Right atrium auricular region (tissue), 2 donors: ENCODE data around the gene ETFBKMT. TPM values are rescaled to one million over a fixed set of nuclear protein-coding genes. Genes with fewer than 3 reads are reported as not detected.

ENCODE experiments used
- DNase-seq: peaks from one replicate; pipeline ENCODE4 v3.0.0-alpha.2; 2019; ENCODE audit warnings: low spot score
- H3K27ac ChIP-seq, 2 donors: fragments of 200-600 bp; sonication (generic); 1 replicate in 1 of 2; 2 replicates in 1 of 2; pipeline ENCODE4 v1.5.1; 2016 to 2019
- H3K27me3 ChIP-seq, 2 donors: fragments of 200-600 bp; sonication (generic); one replicate each; pipeline versions ENCODE4 v1.5.1 to v1.6.0; 2017 to 2019
- H3K36me3 ChIP-seq: fragments of 200-600 bp; sonication (generic); one replicate; pipeline ENCODE4 v1.5.1; 2016
- H3K4me1 ChIP-seq, 2 donors: fragments of 200-600 bp; sonication (generic); one replicate each; pipeline versions ENCODE4 v1.5.1 to v1.6.0; 2017 to 2019
- H3K4me3 ChIP-seq, 2 donors: fragments of 200-600 bp; sonication (generic); 1 replicate in 1 of 2; 2 replicates in 1 of 2; pipeline ENCODE4 v1.5.1; 2017 to 2019; ENCODE audit warnings: mild to moderate bottlenecking in 1 of 2, moderate library complexity in 1 of 2
- H3K9me3 ChIP-seq, 2 donors: fragments of 200-600 bp; sonication (generic); one replicate each; pipeline ENCODE4 v1.5.1; 2019
- CTCF ChIP-seq, 2 donors: fragments of 200-600 bp; sonication (generic); IDR thresholded peaks; one replicate each; pipeline ENCODE4 v1.5.1; 2019; ENCODE audit warnings: antibody characterized with exemption in 2 of 2
- total RNA-seq, 2 donors: library from RNA; depleted of rRNA; stranded (reverse); fragments of >200 nt; gene quantifications; one replicate each; pipeline ENCODE4 v1.1.0, GENCODE V29; 2016

ETFBKMT gene
- total RNA-seq, 2 donors from 2014 or later, result 2.2 to 4.2 TPM

GRCh38 chr12:31633464-31633863 lies 26.0 kb upstream of the ETFBKMT start:
- no peaks in the 10 kb centered on the region for H3K36me3 ChIP-seq
- no peak overlapping the region for H3K4me3 ChIP-seq
- no peak overlapping the region for H3K27ac ChIP-seq
- no peak for DNase-seq
- no peaks in the 10 kb centered on the region for H3K27me3 ChIP-seq
- no peak for TF ChIP-seq CTCF (IDR thresholded peaks at IDR 0.05)
- peaks cover 0 to 17% of the 10 kb centered on the region in 2 donors for H3K4me1 ChIP-seq
- H3K9me3 ChIP-seq, result no peaks in the 10 kb centered on the region

GRCh38 chr12:31634620-31635019 lies 24.9 kb upstream of the ETFBKMT start:
- no peak overlapping the region for H3K27ac ChIP-seq
- no peaks in the 10 kb centered on the region for H3K9me3 ChIP-seq
- H3K4me1 ChIP-seq, result peaks cover 0 to 13% of the 10 kb centered on the region in 2 donors
- no peak for TF ChIP-seq CTCF (IDR thresholded peaks at IDR 0.05)
- DNase-seq, result no peak
- H3K36me3 ChIP-seq, result no peaks in the 10 kb centered on the region
- H3K27me3 ChIP-seq, result no peaks in the 10 kb centered on the region
- H3K4me3 ChIP-seq, result no peak overlapping the region

- no peaks in the 10 kb centered on the region for H3K36me3 ChIP-seq
- H3K4me1 ChIP-seq, result no peaks in the 10 kb centered on the region
- no peak overlapping the region for H3K27ac ChIP-seq
- no peaks in the 10 kb centered on the region for H3K9me3 ChIP-seq
- DNase-seq, result no peak
- H3K27me3 ChIP-seq, result no peaks in the 10 kb centered on the region
- TF ChIP-seq CTCF (IDR thresholded peaks at IDR 0.05), result no peak
- H3K4me3 ChIP-seq, result no peak overlapping the region
These were observed 17.9 kb upstream of the ETFBKMT start for GRCh38 chr12:31641509-31642090.

- H3K4me1 ChIP-seq, result no peaks in the 10 kb centered on the region
- no peaks in the 10 kb centered on the region for H3K36me3 ChIP-seq
- no peak overlapping the region for H3K27ac ChIP-seq
- H3K4me3 ChIP-seq, result no peak overlapping the region
- H3K9me3 ChIP-seq, result no peaks in the 10 kb centered on the region
- H3K27me3 ChIP-seq, result no peaks in the 10 kb centered on the region
- no peak for TF ChIP-seq CTCF (IDR thresholded peaks at IDR 0.05)
- DNase-seq, result no peak
These were observed 15.0 kb upstream of the ETFBKMT start for GRCh38 chr12:31644536-31644935.

- no peak for TF ChIP-seq CTCF (IDR thresholded peaks at IDR 0.05)
- no peak overlapping the region for H3K27ac ChIP-seq
- no peaks in the 10 kb centered on the region for H3K9me3 ChIP-seq
- H3K27me3 ChIP-seq, result no peaks in the 10 kb centered on the region
- H3K4me3 ChIP-seq, result no peak overlapping the region
- no peaks in the 10 kb centered on the region for H3K36me3 ChIP-seq
- peaks cover 0 to 3% of the 10 kb centered on the region in 2 donors for H3K4me1 ChIP-seq
- no peak for DNase-seq
These were observed 13.6 kb upstream of the ETFBKMT start for GRCh38 chr12:31645924-31646323.

GRCh38 chr12:31647086-31647491 lies 12.4 kb upstream of the ETFBKMT start:
- Histone ChIP-seq H3K4me1 (peaks cover 0 to 3% of the 10 kb centered on the region in 2 donors), H3K36me3 (no peaks in the 10 kb centered on the region), H3K27ac (no peak overlapping the region), H3K4me3 (no peak overlapping the region), H3K9me3 (no peaks in the 10 kb centered on the region), H3K27me3 (no peaks in the 10 kb centered on the region)
- TF ChIP-seq CTCF (IDR thresholded peaks at IDR 0.05), result no peak
- no peak for DNase-seq
